Measurements from ENCODE around the gene BNC2. TPM values are rescaled to one million over a fixed set of nuclear protein-coding genes. Genes with fewer than 3 reads are reported as not detected.
A peak's percentile ranks its signal among the peaks of the same experiment; 100 is the strongest.

BNC2 gene
- total RNA-seq, 1 donor from 2014 or later: 2.4 TPM

DNA sequence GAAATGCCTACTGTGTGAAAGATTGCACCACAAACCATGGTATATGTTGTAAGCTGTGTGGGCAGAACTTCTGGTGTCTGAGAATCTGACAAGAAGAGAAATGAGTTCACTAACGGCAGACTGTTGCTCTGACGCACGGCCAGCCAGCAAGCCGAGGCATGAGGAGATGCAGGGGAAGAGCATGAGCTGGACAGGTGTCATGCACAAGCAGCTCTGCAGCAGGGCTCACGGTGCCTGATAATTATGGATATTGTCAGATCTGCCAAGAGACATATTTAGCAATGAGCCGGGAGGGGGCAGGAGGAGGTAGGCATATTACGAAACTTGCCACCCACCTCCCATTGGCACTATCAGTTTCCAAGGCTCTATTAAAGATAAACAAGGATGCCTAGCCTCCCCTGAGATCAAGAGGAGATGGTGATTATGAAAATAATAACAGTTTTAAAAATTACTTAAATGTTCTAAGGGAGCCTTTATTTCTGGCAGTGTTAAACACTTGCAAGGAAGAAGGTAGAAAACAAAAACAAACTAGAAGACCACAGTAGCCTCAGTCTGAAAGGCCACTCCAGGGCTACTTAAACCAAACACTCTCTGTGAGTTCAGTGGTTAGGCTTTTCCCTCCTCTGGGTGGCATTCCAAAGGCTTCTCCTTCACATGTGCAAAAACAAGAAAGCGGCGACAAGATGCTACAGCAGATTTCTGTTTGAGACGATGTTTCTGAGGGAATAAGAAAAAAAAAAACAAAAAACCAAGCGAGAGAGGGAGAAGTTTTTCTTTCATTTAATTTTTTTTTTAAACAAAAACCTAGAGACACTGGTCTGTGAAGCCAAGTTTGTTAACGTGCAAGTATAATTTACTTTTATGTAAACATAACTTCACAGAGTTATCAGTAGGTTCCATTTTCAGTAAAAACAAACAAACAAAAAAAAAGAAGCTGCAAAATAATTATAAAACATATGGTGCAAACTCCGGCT lies 339.5 kb downstream of the BNC2 start:
- Histone ChIP-seq H3K9ac (no peak overlapping the region), H3K4me3 (no peak overlapping the region), H4K20me1 (ENCODE audit: low read depth) (no peaks in the 10 kb centered on the region), H3K27me3 (no peaks in the 10 kb centered on the region), H3K4me1 (no peaks in the 10 kb centered on the region), H3K27ac (no peak overlapping the region), H3K9me3 (ENCODE audit: low read depth) (no peaks in the 10 kb centered on the region), H3K79me2 (ENCODE audit: low read depth) (no peaks in the 10 kb centered on the region), H3K4me2 (no peak overlapping the region), H3K36me3 (no peaks in the 10 kb centered on the region), H2AFZ (replicated peaks) (peak overlapping the region; percentile 21), H3F3A (ENCODE audit: low read depth) (no peaks in the 10 kb centered on the region)
- no peak overlapping the region for H3K4me3 Mint-ChIP-seq
- no peak overlapping the region for H3K27ac Mint-ChIP-seq
- DNase-seq (ENCODE audit: low spot score): no peak
- no peaks in the 10 kb centered on the region for H3K4me1 Mint-ChIP-seq
- TF ChIP-seq, protein P1, sequence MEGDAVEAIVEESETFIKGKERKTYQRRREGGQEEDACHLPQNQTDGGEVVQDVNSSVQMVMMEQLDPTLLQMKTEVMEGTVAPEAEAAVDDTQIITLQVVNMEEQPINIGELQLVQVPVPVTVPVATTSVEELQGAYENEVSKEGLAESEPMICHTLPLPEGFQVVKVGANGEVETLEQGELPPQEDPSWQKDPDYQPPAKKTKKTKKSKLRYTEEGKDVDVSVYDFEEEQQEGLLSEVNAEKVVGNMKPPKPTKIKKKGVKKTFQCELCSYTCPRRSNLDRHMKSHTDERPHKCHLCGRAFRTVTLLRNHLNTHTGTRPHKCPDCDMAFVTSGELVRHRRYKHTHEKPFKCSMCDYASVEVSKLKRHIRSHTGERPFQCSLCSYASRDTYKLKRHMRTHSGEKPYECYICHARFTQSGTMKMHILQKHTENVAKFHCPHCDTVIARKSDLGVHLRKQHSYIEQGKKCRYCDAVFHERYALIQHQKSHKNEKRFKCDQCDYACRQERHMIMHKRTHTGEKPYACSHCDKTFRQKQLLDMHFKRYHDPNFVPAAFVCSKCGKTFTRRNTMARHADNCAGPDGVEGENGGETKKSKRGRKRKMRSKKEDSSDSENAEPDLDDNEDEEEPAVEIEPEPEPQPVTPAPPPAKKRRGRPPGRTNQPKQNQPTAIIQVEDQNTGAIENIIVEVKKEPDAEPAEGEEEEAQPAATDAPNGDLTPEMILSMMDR (IDR thresholded peaks at IDR 0.05): no peak
- TF ChIP-seq EZH2 (IDR thresholded peaks at IDR 0.05) (no peak), EZH2phosphoT487 (IDR thresholded peaks at IDR 0.05) (no peak)
- no peaks in the 10 kb centered on the region for H3K36me3 Mint-ChIP-seq
- H3K27me3 Mint-ChIP-seq (ENCODE audit: insufficient read depth, low read depth): no peaks in the 10 kb centered on the region
- H3K9me3 Mint-ChIP-seq: no peaks in the 10 kb centered on the region

DNA sequence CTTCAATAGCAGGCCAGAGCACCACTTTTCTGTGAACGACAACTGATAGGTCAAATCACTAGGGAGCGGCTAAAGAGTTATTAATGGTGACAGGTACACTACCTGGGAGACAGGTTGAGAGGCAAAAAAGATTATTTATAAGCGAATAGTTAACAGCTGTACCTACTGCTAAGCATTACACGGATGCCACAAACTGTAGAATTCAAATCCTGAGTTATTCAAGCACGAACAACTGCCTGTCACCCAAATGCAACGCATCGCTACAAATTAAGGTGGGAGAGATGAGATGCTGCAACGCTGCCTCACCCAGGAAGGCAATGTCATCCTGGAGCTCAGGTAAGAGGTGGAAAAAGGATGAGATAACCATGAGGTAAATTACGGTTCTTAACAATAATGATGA lies 342.9 kb downstream of the BNC2 start:
- Histone ChIP-seq H3F3A (ENCODE audit: low read depth) (no peaks in the 10 kb centered on the region), H3K9me3 (ENCODE audit: low read depth) (no peaks in the 10 kb centered on the region), H3K27ac (no peak overlapping the region), H3K36me3 (no peaks in the 10 kb centered on the region), H3K9ac (no peak overlapping the region), H3K4me1 (no peaks in the 10 kb centered on the region), H3K79me2 (ENCODE audit: low read depth) (no peaks in the 10 kb centered on the region), H3K4me3 (no peak overlapping the region), H2AFZ (replicated peaks) (no peak overlapping the region), H3K27me3 (no peaks in the 10 kb centered on the region), H3K4me2 (no peak overlapping the region), H4K20me1 (ENCODE audit: low read depth) (no peaks in the 10 kb centered on the region)
- DNase-seq (ENCODE audit: low spot score): no peak
- Mint-ChIP-seq H3K4me1 (peaks cover 3% of the 10 kb centered on the region), H3K4me3 (no peak overlapping the region), H3K27ac (no peak overlapping the region), H3K36me3 (no peaks in the 10 kb centered on the region), H3K27me3 (ENCODE audit: insufficient read depth, low read depth) (peaks cover 3% of the 10 kb centered on the region), H3K9me3 (no peaks in the 10 kb centered on the region)
- TF ChIP-seq, protein P1 (IDR thresholded peaks at IDR 0.05): no peak
- no peak for TF ChIP-seq EZH2 (IDR thresholded peaks at IDR 0.05)
- TF ChIP-seq EZH2phosphoT487 (IDR thresholded peaks at IDR 0.05): no peak

DNA sequence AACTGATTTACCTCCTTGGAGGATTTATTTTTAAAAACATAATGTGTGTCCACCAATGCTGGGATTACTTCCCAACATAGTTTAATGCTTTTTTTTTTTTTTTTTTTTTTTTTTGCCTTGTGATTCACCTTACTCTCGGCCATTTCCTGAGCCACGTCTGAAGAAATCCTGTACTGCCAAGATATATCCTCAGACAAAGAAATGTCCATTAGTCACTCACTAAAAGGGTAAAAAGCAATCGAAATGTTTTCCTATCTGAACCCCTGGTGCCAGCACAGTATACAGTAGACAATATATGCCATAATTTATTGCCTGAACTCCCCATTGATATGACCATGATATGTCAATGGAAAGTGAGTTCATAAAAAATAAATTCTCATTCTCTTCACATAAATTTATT lies 344.1 kb downstream of the BNC2 start:
- TF ChIP-seq EZH2 (IDR thresholded peaks at IDR 0.05) (no peak), EZH2phosphoT487 (IDR thresholded peaks at IDR 0.05) (no peak)
- TF ChIP-seq, protein P1 (IDR thresholded peaks at IDR 0.05): no peak
- Mint-ChIP-seq H3K4me3 (no peak overlapping the region), H3K27me3 (ENCODE audit: insufficient read depth, low read depth) (peaks cover 5% of the 10 kb centered on the region), H3K4me1 (peaks cover 14% of the 10 kb centered on the region), H3K27ac (no peak overlapping the region), H3K9me3 (no peaks in the 10 kb centered on the region), H3K36me3 (no peaks in the 10 kb centered on the region)
- Histone ChIP-seq H3K27me3 (no peaks in the 10 kb centered on the region), H2AFZ (replicated peaks) (no peak overlapping the region), H3K4me2 (no peak overlapping the region), H3K27ac (no peak overlapping the region), H3K36me3 (no peaks in the 10 kb centered on the region), H3K9me3 (ENCODE audit: low read depth) (no peaks in the 10 kb centered on the region), H3F3A (ENCODE audit: low read depth) (no peaks in the 10 kb centered on the region), H3K9ac (no peak overlapping the region), H3K4me3 (no peak overlapping the region), H4K20me1 (ENCODE audit: low read depth) (no peaks in the 10 kb centered on the region), H3K79me2 (ENCODE audit: low read depth) (no peaks in the 10 kb centered on the region), H3K4me1 (no peaks in the 10 kb centered on the region)
- no peak for DNase-seq (ENCODE audit: low spot score)
